Raji (cell line): ENCODE results near the gene FOXI1.

Source experiments
- POLR2A ChIP-seq: IDR thresholded peaks from 2 replicates; pipeline ENCODE4 v1.6.1; 2011; ENCODE audit warnings: low read depth, low read length, control low read depth; ENCODE audit not compliant: insufficient read depth

FOXI1 gene

GRCh38 chr5:170135796-170136490, 30.2 kb downstream of the FOXI1 start:
- TF ChIP-seq POLR2A = no peak

GRCh38 chr5:170136506-170136905, 30.8 kb downstream of the FOXI1 start:
- TF ChIP-seq POLR2A = no peak

GRCh38 chr5:170137694-170138214, 32.1 kb downstream of the FOXI1 start:
- TF ChIP-seq POLR2A = no peak

- TF ChIP-seq POLR2A = no peak
Observed at GRCh38 chr5:170138273-170138672, 32.6 kb downstream of the FOXI1 start.

- no peak for TF ChIP-seq POLR2A
Observed at GRCh38 chr5:170139786-170140335, 34.2 kb downstream of the FOXI1 start.

- no peak for TF ChIP-seq POLR2A
Observed at GRCh38 chr5:170141636-170142035, 35.9 kb downstream of the FOXI1 start.

- no peak for TF ChIP-seq POLR2A
Observed at GRCh38 chr5:170142196-170142595, 36.5 kb downstream of the FOXI1 start.

GRCh38 chr5:170143091-170143490, 37.4 kb downstream of the FOXI1 start:
- TF ChIP-seq POLR2A = no peak

GRCh38 chr5:170143710-170144109, 38.0 kb downstream of the FOXI1 start:
- no peak for TF ChIP-seq POLR2A

GRCh38 chr5:170144286-170145023, 38.8 kb downstream of the FOXI1 start:
- TF ChIP-seq POLR2A = no peak

- no peak for TF ChIP-seq POLR2A
Observed at GRCh38 chr5:170145462-170145861, 39.8 kb downstream of the FOXI1 start.

- no peak for TF ChIP-seq POLR2A
Observed at GRCh38 chr5:170147051-170147752, 41.5 kb downstream of the FOXI1 start.

- TF ChIP-seq POLR2A = no peak
Observed at GRCh38 chr5:170147753-170148264, 42.1 kb downstream of the FOXI1 start.

GRCh38 chr5:170148430-170149205, 42.9 kb downstream of the FOXI1 start:
- TF ChIP-seq POLR2A = no peak

- no peak for TF ChIP-seq POLR2A
Observed at GRCh38 chr5:170149206-170149515, 43.5 kb downstream of the FOXI1 start.
